HepG2 (cell line): ENCODE measurements around the gene KIF13A. TPM values are rescaled to one million over a fixed set of nuclear protein-coding genes. Genes with fewer than 3 reads are reported as not detected.

Source experiments
- ATF5 ChIP-seq: sonication (generic); formaldehyde crosslinking; IDR thresholded peaks from 2 replicates; pipeline ENCODE4 v1.4.0; 2020; ENCODE audit warnings: mild to moderate bottlenecking, low read depth, missing genetic modification reagents
- BRCA1 ChIP-seq: sonication (generic); formaldehyde crosslinking; IDR thresholded peaks from 2 replicates; pipeline ENCODE4 v1.4.0; 2020; ENCODE audit warnings: missing genetic modification reagents
- BRD4 ChIP-seq: sonication (generic); formaldehyde crosslinking; IDR thresholded peaks from 2 replicates; pipeline ENCODE4 v1.4.0; 2020; ENCODE audit warnings: missing genetic modification reagents
- FOXC1 ChIP-seq: sonication (generic); formaldehyde crosslinking; IDR thresholded peaks from 2 replicates; pipeline ENCODE4 v1.8.0; 2022; ENCODE audit warnings: mild to moderate bottlenecking, missing genetic modification reagents, borderline replicate concordance
- GATAD1 ChIP-seq: IDR thresholded peaks from 2 replicates; pipeline ENCODE4 v1.6.1; 2016; ENCODE audit warnings: missing genetic modification reagents, missing compliant biosample characterization
- HDAC6 ChIP-seq: fragments of 200-600 bp; sonication (generic); IDR thresholded peaks from 2 replicates; pipeline ENCODE4 v1.7.0; 2017; ENCODE audit warnings: mild to moderate bottlenecking, antibody characterized with exemption, low read length, low read depth
- HNRNPUL1 ChIP-seq: fragments of 200-400 bp; formaldehyde crosslinking; IDR thresholded peaks from 2 replicates; pipeline ENCODE4 v1.6.1; 2017; ENCODE audit warnings: low read depth, mild to moderate bottlenecking, low read length, moderate library complexity
- IKZF1 ChIP-seq: fragments of 450-650 bp; IDR thresholded peaks from 2 replicates; pipeline ENCODE4 v1.7.1; 2016
- IRF2 ChIP-seq: IDR thresholded peaks from 2 replicates; pipeline ENCODE4 v1.6.1; 2018; ENCODE audit warnings: missing genetic modification reagents, missing compliant biosample characterization
- KDM5A ChIP-seq: fragments of 200-600 bp; sonication (generic); IDR thresholded peaks from 2 replicates; pipeline ENCODE4 v1.7.0; 2018; ENCODE audit warnings: antibody characterized with exemption, mild to moderate bottlenecking, low read length, borderline replicate concordance
- NFE2L1 ChIP-seq: sonication (generic); formaldehyde crosslinking; IDR thresholded peaks from 2 replicates; pipeline ENCODE4 v1.4.0; 2020; ENCODE audit warnings: missing genetic modification reagents, mild to moderate bottlenecking, borderline replicate concordance
- NR3C1 ChIP-seq: sonication (generic); formaldehyde crosslinking; IDR thresholded peaks from 2 replicates; pipeline ENCODE4 v1.4.0; 2020; ENCODE audit warnings: missing genetic modification reagents
- PCBP2 ChIP-seq: fragments of 200-400 bp; formaldehyde crosslinking; optimal IDR thresholded peaks from 2 replicates; pipeline ENCODE3; 2018; ENCODE audit warnings: low read length, low read depth; ENCODE audit not compliant: poor library complexity, severe bottlenecking
- RELA ChIP-seq: sonication (generic); formaldehyde crosslinking; IDR thresholded peaks from 2 replicates; pipeline ENCODE4 v1.4.0; 2020; ENCODE audit warnings: missing genetic modification reagents
- RFX1 ChIP-seq: fragments of 450-650 bp; IDR thresholded peaks from 2 replicates; pipeline ENCODE4 v1.6.1; 2017
- RFX5 ChIP-seq: IDR thresholded peaks from 2 replicates; pipeline ENCODE4 v1.6.1; 2011; ENCODE audit warnings: low read depth, low read length, improper control_type of control experiment
- SATB2 ChIP-seq: sonication (generic); formaldehyde crosslinking; IDR thresholded peaks from 2 replicates; pipeline ENCODE4 v1.5.0; 2020; ENCODE audit warnings: missing genetic modification reagents
- TAF1 ChIP-seq: sonication (generic); formaldehyde crosslinking; IDR thresholded peaks from 2 replicates; pipeline ENCODE4 v1.4.0; 2020; ENCODE audit warnings: missing genetic modification reagents
- XRCC5 ChIP-seq: fragments of 200-400 bp; formaldehyde crosslinking; optimal IDR thresholded peaks from 2 replicates; pipeline ENCODE3; 2017; ENCODE audit warnings: mild to moderate bottlenecking, low read length
- YEATS4 ChIP-seq: sonication (generic); formaldehyde crosslinking; IDR thresholded peaks from 2 replicates; pipeline ENCODE4 v1.4.0; 2020; ENCODE audit warnings: missing genetic modification reagents, borderline replicate concordance
- ZEB1 ChIP-seq: IDR thresholded peaks from 2 replicates; pipeline ENCODE4 v1.6.1; 2012; ENCODE audit warnings: mild to moderate bottlenecking, low read depth, inconsistent platforms; ENCODE audit not compliant: insufficient replicate concordance
- ZGPAT ChIP-seq: IDR thresholded peaks from 2 replicates; pipeline ENCODE4 v1.6.1; 2016; ENCODE audit warnings: mild to moderate bottlenecking
- ZKSCAN1 ChIP-seq: fragments of 150-350 bp; IDR thresholded peaks from 2 replicates; pipeline ENCODE4 v1.6.1; 2014; ENCODE audit warnings: low read length
- ZNF256 ChIP-seq: sonication (generic); formaldehyde crosslinking; conservative IDR thresholded peaks from 2 replicates; pipeline ENCODE4 v1.4.0; 2020; ENCODE audit warnings: missing genetic modification reagents
- ZNF484 ChIP-seq: sonication (generic); formaldehyde crosslinking; IDR thresholded peaks from 2 replicates; pipeline ENCODE4 v1.5.1; 2020; ENCODE audit warnings: mild to moderate bottlenecking, low read depth, missing genetic modification reagents, borderline replicate concordance
- ZNF546 ChIP-seq: sonication (generic); formaldehyde crosslinking; conservative IDR thresholded peaks from 2 replicates; pipeline ENCODE4 v1.8.1; 2023; ENCODE audit warnings: mild to moderate bottlenecking, missing genetic modification reagents
- ZNF615 ChIP-seq: sonication (generic); formaldehyde crosslinking; IDR thresholded peaks from 2 replicates; pipeline ENCODE4 v1.5.0; 2020; ENCODE audit warnings: mild to moderate bottlenecking, missing genetic modification reagents, borderline replicate concordance
- ZNF776 ChIP-seq: sonication (generic); formaldehyde crosslinking; IDR thresholded peaks from 2 replicates; pipeline ENCODE4 v1.4.0; 2020; ENCODE audit warnings: mild to moderate bottlenecking, missing genetic modification reagents
- ZNF792 ChIP-seq: IDR thresholded peaks from 2 replicates; pipeline ENCODE4 v1.6.1; 2016
- polyA plus RNA-seq, 8 experiments: library from polyadenylated mRNA; depleted of rRNA in 3 of 8; stranded (reverse) in 7 of 8; unstranded in 1 of 8; fragments of >200 nt; fragmentation: Illumina TruSeq in 4 of 8; extraction: Trizol in 4 of 8; gene quantifications; 2 replicates each; pipeline versions ENCODE4 v1.2.1 to v1.2.3, GENCODE V29; 2011 to 2016; ENCODE audit warnings: low read depth in 4 of 8, missing spikeins in 1 of 8, mixed read lengths in 1 of 8; ENCODE audit not compliant: insufficient read depth in 1 of 8
- total RNA-seq, 5 experiments: library from RNA; depleted of rRNA; stranded (reverse); fragments of >200 nt; fragmentation: Illumina TruSeq; extraction: Trizol; gene quantifications; 2 replicates each; pipeline ENCODE4 v1.2.3, GENCODE V29; 2016; ENCODE audit warnings: low read depth in 1 of 5
- TF ChIP-seq, protein P1 (sequence below): IDR thresholded peaks from 2 replicates; pipeline ENCODE4 v1.6.1; 2016; ENCODE audit warnings: mild to moderate bottlenecking, missing biosample characterization, missing genetic modification reagents
- TF ChIP-seq, protein P2 (sequence below): sonication (generic); formaldehyde crosslinking; IDR thresholded peaks from 2 replicates; pipeline ENCODE4 v1.9.0; 2021; ENCODE audit warnings: missing genetic modification reagents, borderline replicate concordance

KIF13A gene
- total and polyA plus RNA-seq, 2 of the 13 experiments (the other 11 are each of a cell fraction or from before 2014, with no cell fraction given), result 21.1 to 37.2 TPM

DNA sequence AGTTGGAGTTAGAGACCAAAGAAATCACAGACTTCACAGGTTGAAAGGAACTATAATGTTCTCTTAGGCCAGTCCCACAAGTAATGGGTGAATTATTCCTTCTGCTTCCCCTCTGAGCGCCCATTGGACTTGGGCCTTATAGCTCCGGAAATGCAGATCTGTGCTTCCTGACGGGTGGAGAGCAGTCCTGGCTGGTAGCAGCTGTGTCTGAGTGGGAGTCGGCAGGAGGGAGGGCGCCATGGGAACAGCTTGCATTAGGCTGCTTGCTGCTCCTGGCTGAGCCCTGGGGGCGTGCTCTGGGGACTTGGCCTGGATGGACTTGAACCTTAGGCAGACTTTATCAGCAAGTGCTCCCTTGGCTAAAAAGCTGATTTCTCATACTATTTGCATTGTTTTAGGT lies 262.4 kb downstream of the KIF13A start (continued):
- TF ChIP-seq, protein P1, sequence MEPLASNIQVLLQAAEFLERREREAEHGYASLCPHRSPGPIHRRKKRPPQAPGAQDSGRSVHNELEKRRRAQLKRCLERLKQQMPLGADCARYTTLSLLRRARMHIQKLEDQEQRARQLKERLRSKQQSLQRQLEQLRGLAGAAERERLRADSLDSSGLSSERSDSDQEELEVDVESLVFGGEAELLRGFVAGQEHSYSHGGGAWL (CRISPR knock-in tag), result no peak
- TF ChIP-seq RFX5, result no peak
- no peak for TF ChIP-seq NR3C1
- TF ChIP-seq BRCA1, result no peak
- peak; percentile 45; the same call in 1 of the 2 replicates for TF ChIP-seq RFX1
- peak; percentile 55; the same call in 1 of the 2 replicates for TF ChIP-seq GATAD1 (CRISPR knock-in tag)
- peak; percentile 73 for TF ChIP-seq ZGPAT (CRISPR knock-in tag)
- TF ChIP-seq ATF5 (CRISPR knock-in tag), result no peak
- no peak for TF ChIP-seq BRD4 (CRISPR knock-in tag)
- no peak for TF ChIP-seq HNRNPUL1
- no peak for TF ChIP-seq IKZF1
- TF ChIP-seq ZNF256 (CRISPR knock-in tag), result no peak
- TF ChIP-seq ZNF546, result no peak
- TF ChIP-seq ZKSCAN1, result no peak
- no peak for TF ChIP-seq HDAC6
- TF ChIP-seq FOXC1 (CRISPR knock-in tag), result no peak
- peak; percentile 28; the same call in 1 of the 2 replicates for TF ChIP-seq TAF1 (CRISPR knock-in tag)
- TF ChIP-seq XRCC5, result peak; percentile 82
- TF ChIP-seq YEATS4 (CRISPR knock-in tag), result no peak; the same call in 1 of the 2 replicates
- TF ChIP-seq, protein P2, sequence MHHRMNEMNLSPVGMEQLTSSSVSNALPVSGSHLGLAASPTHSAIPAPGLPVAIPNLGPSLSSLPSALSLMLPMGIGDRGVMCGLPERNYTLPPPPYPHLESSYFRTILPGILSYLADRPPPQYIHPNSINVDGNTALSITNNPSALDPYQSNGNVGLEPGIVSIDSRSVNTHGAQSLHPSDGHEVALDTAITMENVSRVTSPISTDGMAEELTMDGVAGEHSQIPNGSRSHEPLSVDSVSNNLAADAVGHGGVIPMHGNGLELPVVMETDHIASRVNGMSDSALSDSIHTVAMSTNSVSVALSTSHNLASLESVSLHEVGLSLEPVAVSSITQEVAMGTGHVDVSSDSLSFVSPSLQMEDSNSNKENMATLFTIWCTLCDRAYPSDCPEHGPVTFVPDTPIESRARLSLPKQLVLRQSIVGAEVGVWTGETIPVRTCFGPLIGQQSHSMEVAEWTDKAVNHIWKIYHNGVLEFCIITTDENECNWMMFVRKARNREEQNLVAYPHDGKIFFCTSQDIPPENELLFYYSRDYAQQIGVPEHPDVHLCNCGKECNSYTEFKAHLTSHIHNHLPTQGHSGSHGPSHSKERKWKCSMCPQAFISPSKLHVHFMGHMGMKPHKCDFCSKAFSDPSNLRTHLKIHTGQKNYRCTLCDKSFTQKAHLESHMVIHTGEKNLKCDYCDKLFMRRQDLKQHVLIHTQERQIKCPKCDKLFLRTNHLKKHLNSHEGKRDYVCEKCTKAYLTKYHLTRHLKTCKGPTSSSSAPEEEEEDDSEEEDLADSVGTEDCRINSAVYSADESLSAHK, result no peak
- no peak for TF ChIP-seq ZEB1
- no peak for TF ChIP-seq ZNF776 (CRISPR knock-in tag)
- peak; percentile 59; the same call in 1 of the 2 replicates for TF ChIP-seq ZNF792
- no peak for TF ChIP-seq SATB2 (CRISPR knock-in tag)
- no peak for TF ChIP-seq NFE2L1 (CRISPR knock-in tag)
- no peak for TF ChIP-seq ZNF484 (CRISPR knock-in tag)
- no peak for TF ChIP-seq ZNF615 (CRISPR knock-in tag)
- TF ChIP-seq IRF2 (CRISPR knock-in tag), result 0 out of 2 replicates have a peak, but pooled peaks have one; percentile 45
- no peak for TF ChIP-seq PCBP2
- no peak for TF ChIP-seq RELA (CRISPR knock-in tag)
- TF ChIP-seq KDM5A, result no peak
